ENCODE results near the gene OAS2. TPM values are rescaled to one million over a fixed set of nuclear protein-coding genes. Genes with fewer than 3 reads are reported as not detected.

Gene OAS2
- total and polyA plus RNA-seq, 2 donors (not counting 1 experiment from before 2014, with no cell fraction given): 2.2 to 3.1 TPM

DNA sequence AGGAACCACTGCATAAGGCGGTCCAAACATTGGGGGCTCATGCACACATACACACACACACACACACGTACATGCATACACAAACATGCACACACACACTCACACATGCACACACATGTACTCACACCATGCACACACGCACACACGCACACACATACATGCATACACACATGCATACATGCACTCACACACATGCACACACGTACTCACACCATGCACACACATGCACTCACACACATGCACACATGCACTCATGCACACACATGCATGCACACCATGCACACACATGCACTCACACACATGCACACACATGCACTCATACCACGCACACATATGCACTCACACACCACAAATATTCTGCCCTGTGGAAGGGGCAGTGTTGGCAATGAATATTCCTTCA is 22.1 kb downstream of the OAS2 start:
- H3K4me3 ChIP-seq (replicated peaks in 1 of 4; ENCODE audit: control extremely low read depth in 1 of 4, insufficient read depth in 1 of 4, low read depth in 3 of 4, low read length in 4 of 4): no peak overlapping the region
- no peaks in the 10 kb centered on the region for H3K4me1 ChIP-seq (ENCODE audit: control insufficient read depth, extremely low read depth, insufficient read depth, low read length)
- H3K27me3 ChIP-seq (ENCODE audit: control insufficient read depth, insufficient read depth, low read length): no peaks in the 10 kb centered on the region
- no peak overlapping the region for H3K4me2 ChIP-seq (ENCODE audit: extremely low read depth, insufficient read depth, low read length)
- DNase-seq (ENCODE audit: low read depth in 2 of 2): no peak
- H3K9ac ChIP-seq (ENCODE audit: insufficient read depth, low read length): no peak overlapping the region
- no peak overlapping the region for H2AFZ ChIP-seq (ENCODE audit: low read length)
- H3K27ac ChIP-seq (ENCODE audit: insufficient read depth, low read length): no peak overlapping the region
- H4K20me1 ChIP-seq (ENCODE audit: control insufficient read depth, extremely low read depth, insufficient read depth, low read length): no peaks in the 10 kb centered on the region
- no peak for TF ChIP-seq EZH2 (IDR thresholded peaks at IDR 0.05; ENCODE audit: low read length, missing control alignments)
- TF ChIP-seq, protein P1, sequence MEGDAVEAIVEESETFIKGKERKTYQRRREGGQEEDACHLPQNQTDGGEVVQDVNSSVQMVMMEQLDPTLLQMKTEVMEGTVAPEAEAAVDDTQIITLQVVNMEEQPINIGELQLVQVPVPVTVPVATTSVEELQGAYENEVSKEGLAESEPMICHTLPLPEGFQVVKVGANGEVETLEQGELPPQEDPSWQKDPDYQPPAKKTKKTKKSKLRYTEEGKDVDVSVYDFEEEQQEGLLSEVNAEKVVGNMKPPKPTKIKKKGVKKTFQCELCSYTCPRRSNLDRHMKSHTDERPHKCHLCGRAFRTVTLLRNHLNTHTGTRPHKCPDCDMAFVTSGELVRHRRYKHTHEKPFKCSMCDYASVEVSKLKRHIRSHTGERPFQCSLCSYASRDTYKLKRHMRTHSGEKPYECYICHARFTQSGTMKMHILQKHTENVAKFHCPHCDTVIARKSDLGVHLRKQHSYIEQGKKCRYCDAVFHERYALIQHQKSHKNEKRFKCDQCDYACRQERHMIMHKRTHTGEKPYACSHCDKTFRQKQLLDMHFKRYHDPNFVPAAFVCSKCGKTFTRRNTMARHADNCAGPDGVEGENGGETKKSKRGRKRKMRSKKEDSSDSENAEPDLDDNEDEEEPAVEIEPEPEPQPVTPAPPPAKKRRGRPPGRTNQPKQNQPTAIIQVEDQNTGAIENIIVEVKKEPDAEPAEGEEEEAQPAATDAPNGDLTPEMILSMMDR (conservative IDR thresholded peaks at IDR 0.05 in 1 of 2, IDR thresholded peaks at IDR 0.05 in 1 of 2; ENCODE audit: low read depth in 1 of 2, low read length in 2 of 2): no peak
- no peaks in the 10 kb centered on the region for H3K36me3 ChIP-seq (ENCODE audit: control insufficient read depth, insufficient read depth, low read length)
- H3K9me3 ChIP-seq (ENCODE audit: control insufficient read depth, insufficient read depth, low read depth, low read length): no peaks in the 10 kb centered on the region
- no peaks in the 10 kb centered on the region for H3K79me2 ChIP-seq (ENCODE audit: control insufficient read depth, insufficient read depth, low read length)

DNA sequence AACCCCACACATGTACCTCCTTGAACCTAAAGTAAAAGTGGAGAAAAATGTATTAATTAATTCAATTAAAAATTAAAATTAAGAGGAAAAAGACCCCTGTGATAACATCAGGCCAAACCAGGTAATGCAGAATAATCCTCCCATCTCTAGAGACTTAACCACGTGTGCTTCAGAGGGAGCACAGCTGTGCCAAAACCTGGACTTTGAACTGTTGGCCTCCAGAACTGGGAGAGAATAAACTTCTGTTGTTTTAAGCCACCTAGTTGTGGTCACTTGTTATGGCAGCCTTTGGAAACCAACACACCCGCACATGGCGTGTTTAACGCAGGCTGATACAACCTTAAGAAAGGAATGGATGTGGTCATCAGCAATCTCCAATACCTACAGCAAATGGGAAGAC is 23.8 kb downstream of the OAS2 start:
- Histone ChIP-seq H3K9ac (ENCODE audit: insufficient read depth, low read length) (no peak overlapping the region), H3K27ac (ENCODE audit: insufficient read depth, low read length) (no peak overlapping the region), H4K20me1 (ENCODE audit: control insufficient read depth, extremely low read depth, insufficient read depth, low read length) (no peaks in the 10 kb centered on the region), H2AFZ (ENCODE audit: low read length) (no peak overlapping the region), H3K27me3 (ENCODE audit: control insufficient read depth, insufficient read depth, low read length) (no peaks in the 10 kb centered on the region), H3K9me3 (ENCODE audit: control insufficient read depth, insufficient read depth, low read depth, low read length) (no peaks in the 10 kb centered on the region), H3K79me2 (ENCODE audit: control insufficient read depth, insufficient read depth, low read length) (no peaks in the 10 kb centered on the region), H3K4me1 (ENCODE audit: control insufficient read depth, extremely low read depth, insufficient read depth, low read length) (no peaks in the 10 kb centered on the region), H3K4me3 (replicated peaks in 1 of 4; ENCODE audit: control extremely low read depth in 1 of 4, insufficient read depth in 1 of 4, low read depth in 3 of 4, low read length in 4 of 4) (no peak overlapping the region), H3K4me2 (ENCODE audit: extremely low read depth, insufficient read depth, low read length) (no peak overlapping the region), H3K36me3 (ENCODE audit: control insufficient read depth, insufficient read depth, low read length) (no peaks in the 10 kb centered on the region)
- DNase-seq (ENCODE audit: low read depth in 2 of 2): no peak
- TF ChIP-seq EZH2 (IDR thresholded peaks at IDR 0.05; ENCODE audit: low read length, missing control alignments): no peak
- TF ChIP-seq, protein P1 (conservative IDR thresholded peaks at IDR 0.05 in 1 of 2, IDR thresholded peaks at IDR 0.05 in 1 of 2; ENCODE audit: low read depth in 1 of 2, low read length in 2 of 2): no peak

DNA sequence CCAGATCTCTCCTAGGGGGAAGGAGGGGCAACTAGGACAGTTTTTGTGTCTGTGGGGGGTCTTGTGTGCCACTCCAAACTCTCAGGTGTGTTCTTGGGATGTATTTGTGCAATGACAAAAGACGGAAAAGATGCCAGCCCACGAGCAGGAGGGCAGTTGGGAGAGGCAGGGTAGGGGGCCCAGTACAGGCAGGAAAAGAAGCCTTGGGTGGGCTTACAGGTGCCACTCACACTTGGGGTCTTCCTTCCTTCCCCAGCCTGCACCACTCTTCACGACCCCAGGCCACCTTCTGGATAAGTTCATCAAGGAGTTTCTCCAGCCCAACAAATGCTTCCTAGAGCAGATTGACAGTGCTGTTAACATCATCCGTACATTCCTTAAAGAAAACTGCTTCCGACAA is 24.4 kb downstream of the OAS2 start:
- TF ChIP-seq EZH2 (IDR thresholded peaks at IDR 0.05; ENCODE audit: low read length, missing control alignments): no peak
- TF ChIP-seq, protein P1 (conservative IDR thresholded peaks at IDR 0.05 in 1 of 2, IDR thresholded peaks at IDR 0.05 in 1 of 2; ENCODE audit: low read depth in 1 of 2, low read length in 2 of 2): no peak
- H4K20me1 ChIP-seq (ENCODE audit: control insufficient read depth, extremely low read depth, insufficient read depth, low read length): no peaks in the 10 kb centered on the region

More for the DNA sequence above, 24.4 kb downstream of the OAS2 start:
- Histone ChIP-seq H3K4me3 (replicated peaks in 1 of 4; ENCODE audit: control extremely low read depth in 1 of 4, insufficient read depth in 1 of 4, low read depth in 3 of 4, low read length in 4 of 4) (no peak overlapping the region), H3K36me3 (ENCODE audit: control insufficient read depth, insufficient read depth, low read length) (no peaks in the 10 kb centered on the region), H3K79me2 (ENCODE audit: control insufficient read depth, insufficient read depth, low read length) (no peaks in the 10 kb centered on the region), H3K9me3 (ENCODE audit: control insufficient read depth, insufficient read depth, low read depth, low read length) (no peaks in the 10 kb centered on the region), H2AFZ (ENCODE audit: low read length) (no peak overlapping the region), H3K27me3 (ENCODE audit: control insufficient read depth, insufficient read depth, low read length) (no peaks in the 10 kb centered on the region), H3K9ac (ENCODE audit: insufficient read depth, low read length) (no peak overlapping the region), H3K4me1 (ENCODE audit: control insufficient read depth, extremely low read depth, insufficient read depth, low read length) (no peaks in the 10 kb centered on the region), H3K27ac (ENCODE audit: insufficient read depth, low read length) (no peak overlapping the region), H3K4me2 (ENCODE audit: extremely low read depth, insufficient read depth, low read length) (no peak overlapping the region)
- DNase-seq (ENCODE audit: low read depth in 2 of 2): no peak

All from fibroblast of lung (primary cell).